Esophagus muscularis mucosa (tissue), 4 donors: ENCODE results near the gene TMEM79. TPM values are rescaled to one million over a fixed set of nuclear protein-coding genes. Genes with fewer than 3 reads are reported as not detected.

ENCODE experiments used
- DNase-seq: peaks from one replicate; pipeline ENCODE4 v3.0.0-alpha.2; 2017; ENCODE audit errors: extremely low spot score
- H3K27ac ChIP-seq, 4 donors: fragments of 200-600 bp; sonication (generic); replicated peaks in 1 of 4; 1 replicate in 3 of 4; 2 replicates in 1 of 4; pipeline ENCODE4 v1.5.1; 2016 to 2019; ENCODE audit warnings: mild to moderate bottlenecking in 1 of 4
- H3K27me3 ChIP-seq, 4 donors: fragments of 200-600 bp; sonication (generic); one replicate each; pipeline versions ENCODE4 v1.5.1 to v1.6.0; 2016 to 2019
- H3K36me3 ChIP-seq, 4 donors: fragments of 200-600 bp; sonication (generic); one replicate each; pipeline ENCODE4 v1.5.1; 2016 to 2019
- H3K4me1 ChIP-seq, 4 donors: fragments of 200-600 bp; sonication (generic); one replicate each; pipeline ENCODE4 v1.5.1; 2016 to 2019
- H3K4me3 ChIP-seq, 4 donors: fragments of 200-600 bp; sonication (generic); 1 replicate in 2 of 4; 2 replicates in 2 of 4; pipeline ENCODE4 v1.5.1; 2016 to 2019; ENCODE audit warnings: mild to moderate bottlenecking in 4 of 4, moderate library complexity in 1 of 4
- H3K9me3 ChIP-seq, 4 donors: fragments of 200-600 bp; sonication (generic); 1 replicate in 3 of 4; 2 replicates in 1 of 4; pipeline ENCODE4 v1.5.1; 2016 to 2019
- CTCF ChIP-seq, 3 experiments: fragments of 200-600 bp in 2 of 3; fragments of 450-650 bp in 1 of 3; sonication (generic) in 2 of 3; IDR thresholded peaks; one replicate each; pipeline ENCODE4 v1.5.1; 2017 to 2019; ENCODE audit warnings: antibody characterized with exemption in 3 of 3, mild to moderate bottlenecking in 2 of 3, moderate library complexity in 1 of 3
- EP300 ChIP-seq: sonication (generic); formaldehyde crosslinking; IDR thresholded peaks from one replicate; pipeline ENCODE4 v1.6.1; 2017; ENCODE audit warnings: antibody characterized with exemption
- POLR2A ChIP-seq: fragments of 450-650 bp; IDR thresholded peaks from one replicate; pipeline ENCODE4 v1.6.1; 2017; ENCODE audit warnings: antibody characterized with exemption, moderate library complexity, mild to moderate bottlenecking, low read depth
- POLR2AphosphoS5 ChIP-seq, 2 donors: sonication (generic); formaldehyde crosslinking; IDR thresholded peaks; one replicate each; pipeline ENCODE4 v1.6.1; 2017; ENCODE audit warnings: antibody characterized with exemption in 2 of 2
- WGBS: methylation state at CpG from one replicate; pipeline ENCODE4 v1.1.5; 2018; 5-methylcytosine and 5-hydroxymethylcytosine counted together
- intact Hi-C: fragments of 100-400 bp; cut with DNase I; formaldehyde crosslinking; loops from one replicate; pipeline ENCODE4 v1.15.1; 2023
- total RNA-seq, 4 donors: library from RNA; depleted of rRNA; stranded (reverse); fragments of >200 nt; gene quantifications; one replicate each; pipeline versions ENCODE4 v1.1.0 to v1.2.1, GENCODE V29; 2016

TMEM79 gene
- total RNA-seq, 4 donors from 2014 or later = 0.99 to 3.2 (median 1.9) TPM

- WGBS = 82% methylated on average over 4 of the region's 4 CpGs
Observed at GRCh38 chr1:156248323-156248683, 35.8 kb upstream of the TMEM79 start.

DNA sequence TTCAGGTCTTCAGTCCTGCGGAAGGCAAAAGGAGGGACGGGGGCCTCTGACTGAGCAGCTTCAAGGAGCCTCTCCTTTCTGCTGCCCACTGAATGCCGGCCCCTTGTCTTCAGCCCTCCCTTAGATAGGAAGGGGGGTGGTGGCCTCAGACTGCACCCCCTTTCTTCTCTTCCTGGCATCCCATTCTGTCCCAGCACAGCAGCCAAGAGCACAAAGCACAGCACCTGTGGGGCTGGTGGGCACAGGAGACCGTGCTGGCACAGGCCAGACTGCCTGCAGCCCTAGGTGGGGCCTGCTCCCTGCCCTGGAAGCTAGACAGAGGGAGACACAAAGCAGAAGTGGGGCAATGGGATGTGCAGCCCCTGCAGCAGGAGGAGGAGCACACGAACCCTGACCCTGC lies 34.5 kb upstream of the TMEM79 start:
- Histone ChIP-seq H3K9me3 (no peaks in the 10 kb centered on the region), H3K36me3 (peaks cover 36 to 56% (median 54%) of the 10 kb centered on the region in 4 donors), H3K27me3 (peaks cover 0 to 24% (median 8%) of the 10 kb centered on the region in 4 donors), H3K27ac (no peak overlapping the region), H3K4me3 (no peak overlapping the region), H3K4me1 (peaks cover 30 to 42% (median 39%) of the 10 kb centered on the region in 4 donors)
- intact Hi-C loops = no loop called here
- TF ChIP-seq CTCF (IDR thresholded peaks at IDR 0.05) (no peak), POLR2A (no peak), EP300 (no peak), POLR2AphosphoS5 (IDR thresholded peaks at IDR 0.05) (no peak)
- WGBS = 74% methylated on average over 4 of the region's 5 CpGs
- DNase-seq = no peak

More at GRCh38 chr1:156248323-156248683, 35.8 kb upstream of the TMEM79 start:
- Histone ChIP-seq H3K4me3 (no peak overlapping the region), H3K27ac (no peak overlapping the region), H3K27me3 (peaks cover 0 to 33% (median 8%) of the 10 kb centered on the region in 4 donors), H3K36me3 (peaks cover 32 to 45% (median 43%) of the 10 kb centered on the region in 4 donors), H3K4me1 (peaks cover 30 to 42% (median 39%) of the 10 kb centered on the region in 4 donors), H3K9me3 (no peaks in the 10 kb centered on the region)
- no peak for DNase-seq
- TF ChIP-seq POLR2AphosphoS5 (IDR thresholded peaks at IDR 0.05) = no peak
- intact Hi-C loops = no loop called here

DNA sequence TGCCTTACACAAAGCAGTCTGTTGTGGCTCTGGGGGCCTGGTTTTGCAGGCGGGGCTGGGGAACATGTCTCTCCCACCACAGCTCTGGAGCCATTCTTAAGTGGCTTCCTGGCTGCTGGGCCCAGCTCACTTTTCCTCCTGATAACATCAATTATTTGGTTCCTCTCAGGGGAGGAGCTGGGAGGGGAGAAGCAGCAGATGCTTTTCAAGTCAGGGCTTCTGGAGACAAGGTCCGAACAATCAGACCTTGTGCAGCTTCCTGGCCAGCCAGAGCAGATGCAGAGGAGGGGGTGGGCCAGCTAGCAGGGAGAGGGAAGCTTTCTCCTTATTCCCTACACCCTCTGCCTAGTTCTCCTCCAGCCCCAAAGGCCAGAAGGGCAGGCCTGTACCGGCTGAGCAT lies 32.6 kb upstream of the TMEM79 start:
- Histone ChIP-seq H3K27ac (no peak overlapping the region), H3K27me3 (peaks cover 0 to 5% (median 0%) of the 10 kb centered on the region in 4 donors), H3K4me3 (no peak overlapping the region), H3K9me3 (no peaks in the 10 kb centered on the region), H3K36me3 (peaks cover 48 to 76% (median 73%) of the 10 kb centered on the region in 4 donors), H3K4me1 (peaks cover 17 to 26% (median 22%) of the 10 kb centered on the region in 4 donors)
- WGBS = 36% methylated on average over 3 of the region's 3 CpGs
- TF ChIP-seq EP300 = no peak
- no peak for TF ChIP-seq CTCF (IDR thresholded peaks at IDR 0.05)
- TF ChIP-seq POLR2AphosphoS5 (IDR thresholded peaks at IDR 0.05) = no peak
- TF ChIP-seq POLR2A = no peak
- DNase-seq = no peak
- intact Hi-C loops = no loop called here

- Histone ChIP-seq H3K4me3 (no peak overlapping the region), H3K27ac (no peak overlapping the region), H3K27me3 (no peaks in the 10 kb centered on the region), H3K36me3 (peaks cover 64 to 97% (median 94%) of the 10 kb centered on the region in 4 donors), H3K9me3 (no peaks in the 10 kb centered on the region), H3K4me1 (peaks cover 0 to 11% (median 4%) of the 10 kb centered on the region in 4 donors)
- TF ChIP-seq CTCF (IDR thresholded peaks at IDR 0.05) (no peak), POLR2AphosphoS5 (IDR thresholded peaks at IDR 0.05) (no peak), POLR2A (no peak), EP300 (no peak)
- no peak for DNase-seq
- 87% methylated on average over 3 of the region's 3 CpGs for WGBS
- intact Hi-C loops = no loop called here
Observed at GRCh38 chr1:156253634-156254033, 30.5 kb upstream of the TMEM79 start.

- TF ChIP-seq POLR2A (no peak), EP300 (no peak), POLR2AphosphoS5 (IDR thresholded peaks at IDR 0.05) (no peak), CTCF (IDR thresholded peaks at IDR 0.05) (no peak)
Observed at GRCh38 chr1:156257711-156258110, 26.4 kb upstream of the TMEM79 start.

More at GRCh38 chr1:156257711-156258110, 26.4 kb upstream of the TMEM79 start:
- 80% methylated on average over 2 of the region's 2 CpGs for WGBS
- no peaks in the 10 kb centered on the region for H3K27me3 ChIP-seq
- peaks cover 75 to 100% (median 97%) of the 10 kb centered on the region in 4 donors for H3K36me3 ChIP-seq
- H3K4me3 ChIP-seq = no peak overlapping the region
- no peak overlapping the region for H3K27ac ChIP-seq
- H3K4me1 ChIP-seq = peaks cover 0 to 3% (median 0%) of the 10 kb centered on the region in 4 donors
- intact Hi-C loops = no loop called here
- no peaks in the 10 kb centered on the region for H3K9me3 ChIP-seq
- no peak for DNase-seq
